Karpas-422 (cell line): Measurements from ENCODE around the gene TCF7L2. TPM values are rescaled to one million over a fixed set of nuclear protein-coding genes. Genes with fewer than 3 reads are reported as not detected.

Experiments
- DNase-seq: peaks from one replicate; pipeline ENCODE4 v3.0.0-alpha.2; 2015
- H2AFZ ChIP-seq: fragments of 200-600 bp; sonication (generic); 2 replicates; pipeline ENCODE4 v1.6.1; 2014; ENCODE audit warnings: antibody characterized with exemption, low read length, mixed read lengths
- H3K27ac ChIP-seq: fragments of 200-600 bp; sonication (generic); 2 replicates; pipeline ENCODE4 v1.5.1; 2014; ENCODE audit warnings: mild to moderate bottlenecking, low read length, moderate library complexity
- H3K27me3 ChIP-seq: fragments of 200-600 bp; sonication (generic); 2 replicates; pipeline ENCODE4 v1.6.1; 2014; ENCODE audit warnings: low read length, mixed read lengths
- H3K36me3 ChIP-seq: fragments of 200-600 bp; sonication (generic); 2 replicates; pipeline ENCODE4 v1.6.1; 2014; ENCODE audit warnings: low read length, mixed read lengths; ENCODE audit not compliant: insufficient read depth
- H3K4me1 ChIP-seq: fragments of 200-600 bp; sonication (generic); 2 replicates; pipeline ENCODE4 v1.6.1; 2014; ENCODE audit warnings: mild to moderate bottlenecking, low read length, mixed read lengths
- H3K4me2 ChIP-seq: fragments of 200-600 bp; sonication (generic); 2 replicates; pipeline ENCODE4 v1.6.1; 2014; ENCODE audit warnings: low read length, low read depth, mild to moderate bottlenecking; ENCODE audit not compliant: poor library complexity, severe bottlenecking
- H3K4me3 ChIP-seq: fragments of 200-600 bp; sonication (generic); 2 replicates; pipeline ENCODE4 v1.5.1; 2014; ENCODE audit warnings: mild to moderate bottlenecking, antibody characterized with exemption, low read length, mixed read lengths
- H3K79me2 ChIP-seq: fragments of 200-600 bp; sonication (generic); 2 replicates; pipeline ENCODE4 v1.6.1; 2014; ENCODE audit warnings: mild to moderate bottlenecking, low read length, mixed read lengths
- H3K9ac ChIP-seq: fragments of 200-600 bp; sonication (generic); 2 replicates; pipeline ENCODE4 v1.6.0; 2014; ENCODE audit warnings: low read length
- H3K9me2 ChIP-seq: fragments of 200-600 bp; sonication (generic), shearing (Covaris generic); replicated peaks from 2 replicates; pipeline ENCODE4 v1.6.0; 2014; ENCODE audit warnings: mild to moderate bottlenecking, low read length, moderate library complexity; ENCODE audit not compliant: insufficient read depth
- H3K9me3 ChIP-seq: fragments of 300-700, 200-600 bp; sonication (generic); 2 replicates; pipeline ENCODE4 v1.6.1; 2014; ENCODE audit warnings: low read length, mixed read lengths
- H4K20me1 ChIP-seq: fragments of 200-600 bp; sonication (generic); 2 replicates; pipeline ENCODE4 v1.6.1; 2014; ENCODE audit warnings: mild to moderate bottlenecking, antibody characterized with exemption, low read length, low read depth; ENCODE audit not compliant: insufficient read depth
- total RNA-seq: library from RNA; depleted of rRNA; stranded (reverse); fragments of >200 nt; shearing (Covaris generic); gene quantifications from 2 replicates; pipeline ENCODE4 v1.2.3, GENCODE V29; 2014; ENCODE audit warnings: low replicate concordance

Gene TCF7L2
- total RNA-seq, 1 experiment from 2014 or later, result not detected

DNA sequence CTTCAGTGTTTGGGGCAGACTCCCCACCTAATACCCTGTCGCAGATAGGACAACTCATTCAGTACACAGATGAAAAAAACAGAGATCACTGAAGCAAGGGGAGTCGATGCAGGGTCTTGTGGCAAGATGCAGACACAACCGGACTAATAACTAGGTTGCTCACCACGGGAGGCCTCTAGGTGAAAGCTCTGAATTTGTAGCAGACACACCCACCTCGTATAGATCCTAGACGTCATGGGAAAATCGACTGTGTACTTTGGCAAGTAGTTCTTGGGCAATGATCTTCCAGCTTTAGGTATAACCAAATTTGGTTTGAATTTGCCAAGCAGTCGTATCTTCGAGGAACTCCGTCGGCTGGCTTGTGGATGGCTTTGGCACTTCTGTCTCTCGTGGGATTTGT lies 88.1 kb downstream of the TCF7L2 start:
- Histone ChIP-seq H3K27me3 (no peaks in the 10 kb centered on the region), H2AFZ (no peak overlapping the region), H4K20me1 (no peaks in the 10 kb centered on the region), H3K4me1 (no peaks in the 10 kb centered on the region), H3K9ac (no peak overlapping the region), H3K4me3 (no peak overlapping the region), H3K9me3 (no peaks in the 10 kb centered on the region), H3K79me2 (no peaks in the 10 kb centered on the region), H3K9me2 (no peaks in the 10 kb centered on the region), H3K36me3 (no peaks in the 10 kb centered on the region), H3K27ac (no peak overlapping the region), H3K4me2 (no peak overlapping the region)
- no peak for DNase-seq

DNA sequence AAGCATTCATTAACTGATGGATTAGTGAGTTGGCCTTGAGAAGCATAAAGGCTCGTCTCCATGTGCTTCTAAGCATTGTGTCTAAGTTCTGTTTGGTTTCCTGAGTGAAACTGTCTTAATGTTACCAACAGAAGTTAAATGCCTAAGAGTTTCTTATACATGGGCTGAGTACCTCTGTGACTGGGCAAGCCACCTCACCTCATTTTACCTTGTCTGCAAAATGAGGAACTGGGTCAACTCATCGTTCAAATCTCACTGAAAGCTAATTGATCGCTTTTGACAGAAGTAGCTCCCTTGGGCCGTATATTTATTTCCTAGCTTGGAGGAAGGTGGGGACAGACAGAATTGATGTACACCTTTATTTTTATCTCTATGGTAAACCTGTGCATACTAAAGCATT lies 88.9 kb downstream of the TCF7L2 start:
- no peaks in the 10 kb centered on the region for H3K79me2 ChIP-seq
- H3K27ac ChIP-seq, result no peak overlapping the region
- no peak overlapping the region for H3K9ac ChIP-seq
- no peak overlapping the region for H3K4me2 ChIP-seq
- DNase-seq, result no peak
- no peak overlapping the region for H3K4me3 ChIP-seq
- H3K9me2 ChIP-seq, result no peaks in the 10 kb centered on the region
- H3K9me3 ChIP-seq, result no peaks in the 10 kb centered on the region
- no peaks in the 10 kb centered on the region for H3K27me3 ChIP-seq
- no peaks in the 10 kb centered on the region for H3K36me3 ChIP-seq
- no peaks in the 10 kb centered on the region for H3K4me1 ChIP-seq
- H4K20me1 ChIP-seq, result no peaks in the 10 kb centered on the region
- H2AFZ ChIP-seq, result no peak overlapping the region

DNA sequence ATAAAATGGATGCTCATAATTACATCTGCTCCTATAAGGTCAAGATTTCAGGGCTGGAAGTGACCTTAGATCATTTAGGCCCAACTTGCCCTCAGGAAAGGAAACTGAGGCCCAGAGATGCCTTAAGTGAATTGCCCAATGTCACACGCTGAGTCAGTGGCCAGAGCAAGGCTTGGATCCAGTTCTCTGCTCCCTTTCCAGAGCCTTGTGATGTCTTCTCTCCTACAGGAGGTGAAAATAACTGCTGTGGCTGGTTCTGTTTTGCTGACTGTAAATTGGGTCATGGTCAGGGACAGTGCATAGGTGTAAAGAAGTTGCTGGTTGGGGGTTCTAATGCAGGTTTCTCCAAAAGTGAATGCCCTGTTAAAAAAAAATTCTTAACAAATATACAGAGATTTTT lies 91.3 kb downstream of the TCF7L2 start:
- Histone ChIP-seq H3K4me3 (no peak overlapping the region), H3K4me2 (no peak overlapping the region), H3K79me2 (no peaks in the 10 kb centered on the region), H3K27me3 (no peaks in the 10 kb centered on the region), H3K9me3 (no peaks in the 10 kb centered on the region), H3K9ac (no peak overlapping the region), H2AFZ (no peak overlapping the region), H3K9me2 (no peaks in the 10 kb centered on the region), H3K27ac (no peak overlapping the region), H3K4me1 (no peaks in the 10 kb centered on the region), H4K20me1 (no peaks in the 10 kb centered on the region), H3K36me3 (no peaks in the 10 kb centered on the region)
- no peak for DNase-seq

DNA sequence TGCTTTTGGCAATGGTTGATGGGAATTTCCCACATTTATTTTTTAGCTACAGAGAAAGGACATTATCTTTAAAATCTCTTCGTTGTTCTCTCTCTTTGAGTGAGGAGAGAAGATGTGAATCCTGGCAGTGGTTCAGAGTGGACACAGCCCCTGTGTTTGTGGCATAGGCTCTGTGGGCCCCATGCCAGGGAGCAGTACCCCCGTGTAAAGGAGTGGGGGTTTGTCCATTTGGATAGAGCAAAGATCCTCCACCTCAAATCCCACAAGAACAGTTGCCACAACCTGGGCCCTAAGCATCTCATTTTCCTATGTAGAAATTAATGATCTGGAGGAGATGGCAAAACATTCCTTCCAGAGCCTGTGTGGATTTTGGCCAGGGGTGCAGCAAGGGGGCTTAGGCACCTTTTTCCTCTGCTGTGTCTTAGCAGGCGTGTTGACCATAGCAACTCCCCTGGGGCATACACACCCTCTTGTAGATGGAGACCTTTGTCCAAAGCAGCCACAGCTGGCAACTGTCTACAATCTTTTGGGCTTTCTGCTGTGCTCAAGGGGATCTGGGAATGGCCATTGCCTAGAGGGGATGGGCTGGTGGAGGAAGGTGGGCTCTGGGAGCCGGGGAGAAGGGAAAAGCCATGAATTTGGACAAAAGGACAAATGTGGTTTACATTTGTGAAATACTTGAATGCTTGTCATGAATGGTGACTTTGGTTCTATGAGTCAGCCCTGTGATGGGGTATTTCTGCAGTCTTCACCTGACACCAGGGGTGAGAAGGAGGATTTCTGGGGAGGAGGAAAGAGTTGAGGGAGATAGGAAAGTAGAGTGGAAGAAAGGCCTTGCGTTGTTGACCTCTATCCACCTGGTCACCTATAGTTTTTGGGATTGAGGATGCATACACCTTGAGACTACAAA lies 92.0 kb downstream of the TCF7L2 start:
- Histone ChIP-seq H4K20me1 (no peaks in the 10 kb centered on the region), H3K4me2 (no peak overlapping the region), H3K9ac (no peak overlapping the region), H2AFZ (no peak overlapping the region), H3K36me3 (no peaks in the 10 kb centered on the region), H3K27me3 (no peaks in the 10 kb centered on the region), H3K79me2 (no peaks in the 10 kb centered on the region), H3K4me3 (no peak overlapping the region), H3K9me2 (no peaks in the 10 kb centered on the region), H3K9me3 (no peaks in the 10 kb centered on the region), H3K4me1 (no peaks in the 10 kb centered on the region), H3K27ac (no peak overlapping the region)
- DNase-seq, result no peak

DNA sequence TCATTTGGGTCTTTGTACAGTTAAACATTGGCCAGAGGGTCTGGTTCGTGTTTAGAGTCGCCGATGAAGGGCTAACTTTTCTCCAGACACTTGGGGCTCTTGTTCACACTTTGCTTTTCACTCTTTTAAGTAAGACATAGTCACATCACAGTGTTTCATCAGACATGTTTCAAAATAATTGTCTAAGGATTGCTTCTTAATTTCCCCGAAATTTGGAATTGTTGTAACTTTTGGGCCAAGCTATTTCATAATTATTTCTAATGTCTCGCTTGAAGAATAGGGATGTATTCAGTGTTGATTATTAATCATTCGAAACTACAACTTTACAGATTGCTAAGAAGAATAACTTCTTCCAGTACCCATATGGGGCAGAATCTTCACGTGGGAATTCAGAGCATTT lies 92.8 kb downstream of the TCF7L2 start:
- DNase-seq, result no peak
- H3K36me3 ChIP-seq, result no peaks in the 10 kb centered on the region
- no peaks in the 10 kb centered on the region for H4K20me1 ChIP-seq
- H3K9ac ChIP-seq, result no peak overlapping the region
- no peak overlapping the region for H3K4me2 ChIP-seq
- no peaks in the 10 kb centered on the region for H3K79me2 ChIP-seq
- H3K9me2 ChIP-seq, result no peaks in the 10 kb centered on the region
- no peaks in the 10 kb centered on the region for H3K4me1 ChIP-seq
- no peak overlapping the region for H3K27ac ChIP-seq
- no peak overlapping the region for H2AFZ ChIP-seq
- no peaks in the 10 kb centered on the region for H3K27me3 ChIP-seq
- H3K4me3 ChIP-seq, result no peak overlapping the region
- H3K9me3 ChIP-seq, result no peaks in the 10 kb centered on the region

DNA sequence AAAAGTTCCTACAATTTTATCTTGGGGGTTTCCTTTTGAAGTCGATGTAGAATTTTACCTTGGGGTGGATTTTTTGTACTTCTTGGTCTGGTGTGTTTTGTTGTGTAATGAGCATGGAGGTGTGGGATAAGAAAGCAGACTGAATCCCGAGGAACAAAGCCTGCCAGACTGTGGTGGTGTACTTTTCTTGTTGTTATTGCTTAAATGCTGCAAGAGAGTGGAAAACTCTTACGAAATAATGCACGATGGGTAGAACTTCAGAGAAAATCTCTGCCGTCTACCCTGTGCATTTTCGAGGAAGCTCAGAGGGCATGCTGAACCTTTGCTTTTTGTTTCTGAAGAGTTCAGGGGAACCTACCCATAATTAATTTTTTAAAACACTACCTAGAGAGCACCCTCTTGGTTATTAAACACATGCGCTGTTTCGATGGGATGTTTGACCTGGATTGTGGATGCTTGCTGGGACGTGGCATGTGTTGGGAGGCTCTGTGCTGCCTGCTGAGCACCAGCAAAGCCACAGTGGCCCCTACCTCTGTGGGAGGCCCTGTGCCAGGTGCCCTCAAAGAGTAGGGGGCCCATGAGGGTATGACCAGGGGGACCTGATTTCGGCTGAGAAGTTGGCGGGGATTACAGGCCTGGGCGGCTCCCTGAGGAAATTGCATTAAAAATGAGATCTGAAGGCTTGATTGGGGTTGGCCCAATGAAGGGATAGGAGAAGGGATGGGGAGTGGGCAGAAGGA lies 94.1 kb downstream of the TCF7L2 start:
- no peaks in the 10 kb centered on the region for H3K4me1 ChIP-seq
- no peaks in the 10 kb centered on the region for H4K20me1 ChIP-seq
- H2AFZ ChIP-seq, result no peak overlapping the region
- no peak for DNase-seq
- no peaks in the 10 kb centered on the region for H3K79me2 ChIP-seq
- H3K9me2 ChIP-seq, result no peaks in the 10 kb centered on the region
- H3K36me3 ChIP-seq, result no peaks in the 10 kb centered on the region
- H3K27ac ChIP-seq, result no peak overlapping the region
- no peak overlapping the region for H3K4me2 ChIP-seq
- H3K9ac ChIP-seq, result no peak overlapping the region
- no peak overlapping the region for H3K4me3 ChIP-seq
- H3K9me3 ChIP-seq, result no peaks in the 10 kb centered on the region
- H3K27me3 ChIP-seq, result no peaks in the 10 kb centered on the region

- no peaks in the 10 kb centered on the region for H4K20me1 ChIP-seq
- no peaks in the 10 kb centered on the region for H3K9me2 ChIP-seq
- H3K36me3 ChIP-seq, result no peaks in the 10 kb centered on the region
- no peaks in the 10 kb centered on the region for H3K79me2 ChIP-seq
- H3K9ac ChIP-seq, result no peak overlapping the region
- H2AFZ ChIP-seq, result no peak overlapping the region
- DNase-seq, result no peak
- no peak overlapping the region for H3K4me2 ChIP-seq
- no peak overlapping the region for H3K27ac ChIP-seq
- H3K27me3 ChIP-seq, result no peaks in the 10 kb centered on the region
- no peaks in the 10 kb centered on the region for H3K9me3 ChIP-seq
- no peak overlapping the region for H3K4me3 ChIP-seq
- no peaks in the 10 kb centered on the region for H3K4me1 ChIP-seq
Observed at GRCh38 chr10:113045147-113046055, 95.4 kb downstream of the TCF7L2 start.

DNA sequence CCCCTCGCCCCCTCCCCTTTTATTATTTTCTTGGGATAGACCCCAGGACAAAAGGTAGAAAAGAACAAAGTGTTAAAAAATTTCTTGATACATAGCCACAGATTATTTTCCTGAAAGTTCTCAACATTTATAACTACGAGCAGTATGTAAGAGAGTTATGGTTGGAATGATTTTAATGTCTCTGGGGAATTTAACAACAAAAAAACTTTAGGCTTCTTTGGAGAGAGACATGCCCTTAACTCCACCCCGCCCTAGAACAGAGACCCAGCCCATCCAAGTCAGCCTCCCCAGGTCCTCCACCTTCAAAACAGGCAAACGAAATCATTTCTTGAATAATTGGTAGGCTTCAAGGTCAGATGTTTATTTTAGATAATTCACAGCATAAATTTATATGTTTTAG lies 97.1 kb downstream of the TCF7L2 start:
- no peak overlapping the region for H3K4me3 ChIP-seq
- no peak overlapping the region for H3K4me2 ChIP-seq
- no peaks in the 10 kb centered on the region for H3K9me3 ChIP-seq
- H3K27ac ChIP-seq, result no peak overlapping the region
- H3K9me2 ChIP-seq, result no peaks in the 10 kb centered on the region
- no peak overlapping the region for H2AFZ ChIP-seq
- H3K9ac ChIP-seq, result no peak overlapping the region
- no peaks in the 10 kb centered on the region for H3K27me3 ChIP-seq
- H3K4me1 ChIP-seq, result no peaks in the 10 kb centered on the region
- DNase-seq, result no peak
- no peaks in the 10 kb centered on the region for H3K36me3 ChIP-seq
- H4K20me1 ChIP-seq, result no peaks in the 10 kb centered on the region
- no peaks in the 10 kb centered on the region for H3K79me2 ChIP-seq
